Panc1 (cell line): ENCODE measurements around the gene GRK1. TPM values are rescaled to one million over a fixed set of nuclear protein-coding genes. Genes with fewer than 3 reads are reported as not detected.

Experiments
- ATAC-seq: fragments of 200-7000 bp; cut with Tn5 transposase; 2 replicates; pipeline ENCODE4 v1.9.1; 2020; ENCODE audit warnings: mild to moderate bottlenecking, moderate library complexity
- BruUV-seq: library from RNA; stranded (reverse); fragments of 400-500 nt; replicated peaks from 2 replicates; lab custom pipeline; 2021; lab: Mats Ljungman, UMichigan
- CTCF ChIA-PET: fragments of 300-600 bp; sonication (Branson Sonifier 250); formaldehyde crosslinking; loops from one replicate; lab custom pipeline; 2022; ENCODE audit warnings: antibody characterized with exemption; lab: Charles Lee
- POLR2A ChIA-PET: fragments of 300-600 bp; sonication (Branson Sonifier 250); formaldehyde crosslinking; loops from one replicate; lab custom pipeline; 2022; ENCODE audit warnings: antibody characterized with exemption; lab: Charles Lee
- DNase-seq: peaks from one replicate; pipeline ENCODE4 v3.0.0-alpha.2; 2010; ENCODE audit warnings: low read depth, low spot score
- H3K27ac ChIP-seq: 2 replicates; pipeline ENCODE4 v1.5.1; 2011; ENCODE audit warnings: mild to moderate bottlenecking, low read length, inconsistent platforms
- H3K27me3 ChIP-seq: fragments of 200-500 bp; sonication (Bioruptor generic); 2 replicates; pipeline ENCODE4 v1.6.0; 2014; ENCODE audit warnings: low read length, inconsistent platforms; ENCODE audit not compliant: control insufficient read depth, insufficient read depth
- H3K36me3 ChIP-seq: fragments of 200-500 bp; sonication (Bioruptor generic); 2 replicates; pipeline ENCODE4 v1.5.1; 2014; ENCODE audit warnings: inconsistent platforms, mild to moderate bottlenecking, low read length, moderate library complexity; ENCODE audit not compliant: control insufficient read depth, insufficient read depth
- H3K4me1 ChIP-seq: 2 replicates; pipeline ENCODE4 v1.5.1; 2011; ENCODE audit warnings: inconsistent platforms, mild to moderate bottlenecking, low read length, moderate library complexity; ENCODE audit not compliant: control insufficient read depth, insufficient read depth
- H3K4me3 ChIP-seq, 2 experiments: 2 replicates each; pipeline ENCODE4 v1.5.1; 2011 to 2012; ENCODE audit warnings: low read depth in 2 of 2, low read length in 2 of 2, mild to moderate bottlenecking in 2 of 2, inconsistent platforms in 1 of 2, moderate library complexity in 1 of 2
- H3K9me3 ChIP-seq: fragments of 200-500 bp; sonication (Bioruptor generic); 2 replicates; pipeline ENCODE4 v1.5.1; 2014; ENCODE audit warnings: low read depth, mild to moderate bottlenecking, inconsistent platforms, low read length, moderate library complexity; ENCODE audit not compliant: control insufficient read depth, insufficient read depth
- POLR2AphosphoS5 ChIP-seq: IDR thresholded peaks from 2 replicates; pipeline ENCODE4 v1.6.1; 2012; ENCODE audit warnings: mild to moderate bottlenecking, low read depth, low read length, moderate library complexity
- REST ChIP-seq, 2 experiments: IDR thresholded peaks; 2 replicates each; pipeline ENCODE4 v1.6.1; 2011 to 2012; ENCODE audit warnings: low read depth in 2 of 2, control low read depth in 1 of 2, low read length in 1 of 2, mild to moderate bottlenecking in 1 of 2, moderate library complexity in 1 of 2; ENCODE audit not compliant: insufficient read depth in 1 of 2
- SIN3A ChIP-seq: IDR thresholded peaks from 2 replicates; pipeline ENCODE4 v1.6.1; 2012; ENCODE audit warnings: low read depth, mild to moderate bottlenecking, low read length, moderate library complexity, borderline replicate concordance; ENCODE audit not compliant: insufficient read depth
- TCF7L2 ChIP-seq: IDR thresholded peaks from 2 replicates; pipeline ENCODE4 v1.6.1; 2011; ENCODE audit warnings: mild to moderate bottlenecking, low read depth, low read length, inconsistent platforms
- in situ Hi-C: cut with HindIII; loops from 2 replicates; pipeline ENCODE4 v1.10.0; 2016; ENCODE audit warnings: low sequenced_read_pairs, low pct_unique_long_range_greater_than_20kb
- intact Hi-C: fragments of 100-400 bp; cut with micrococcal nuclease; formaldehyde crosslinking; loops from one replicate; pipeline ENCODE4 v1.10.0; 2022; ENCODE audit not compliant: unreplicated experiment
- total RNA-seq: library from RNA; stranded (reverse); gene quantifications from one replicate; pipeline ENCODE4 v1.2.1, GENCODE V29; 2021; ENCODE audit not compliant: unreplicated experiment
- TF ChIP-seq, protein P1 (sequence below): fragments of 450-650 bp; IDR thresholded peaks from 2 replicates; pipeline ENCODE4 v1.5.1; 2017; ENCODE audit warnings: mild to moderate bottlenecking

GRK1 gene
- total RNA-seq, 1 experiment from 2014 or later, result 1.8 TPM

DNA sequence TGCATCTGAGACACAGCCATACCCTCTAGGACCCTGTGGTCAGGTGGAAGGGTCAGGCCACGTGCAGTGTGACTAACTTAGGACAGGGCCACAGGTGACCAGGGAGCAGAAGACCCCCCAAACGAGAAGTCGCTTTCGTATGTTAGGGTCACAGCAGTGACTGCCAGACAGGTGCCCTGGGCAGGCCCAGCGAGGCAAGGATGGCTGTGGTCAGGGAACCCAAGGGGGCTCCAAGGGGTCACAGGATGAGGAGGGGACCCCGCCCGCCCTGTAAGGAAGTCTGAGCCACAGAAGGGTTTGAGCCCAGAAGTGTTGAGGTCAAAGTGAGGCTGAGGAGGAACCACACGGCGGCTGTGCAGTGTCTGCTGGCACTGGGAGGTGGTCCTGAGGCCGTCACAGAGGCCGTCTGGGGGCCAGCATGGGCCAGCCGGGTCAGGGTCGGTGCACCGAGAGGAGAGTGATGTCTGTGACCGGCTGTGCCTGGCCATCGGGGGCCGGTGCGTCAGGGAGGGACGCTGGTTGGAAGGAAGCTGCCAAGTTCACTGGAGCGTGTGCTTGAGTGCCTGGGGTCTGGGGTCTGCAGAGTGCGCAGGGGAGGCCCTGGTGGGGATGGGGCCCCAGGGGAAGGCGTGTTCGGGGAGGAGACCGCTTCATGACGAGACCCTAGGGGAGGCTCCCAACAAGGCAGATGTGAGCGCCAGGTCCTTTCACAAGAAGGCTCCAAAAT is 67.2 kb downstream of the GRK1 start:
- H3K4me3 ChIP-seq, result no peak overlapping the region
- in situ Hi-C loops, result no loop called here
- no TSS peak for BruUV-seq
- CTCF ChIA-PET, result no interaction called here
- H3K4me1 ChIP-seq, result no peaks in the 10 kb centered on the region
- no peak for ATAC-seq
- no peaks in the 10 kb centered on the region for H3K36me3 ChIP-seq
- no peak for DNase-seq
- H3K27ac ChIP-seq, result no peak overlapping the region
- H3K27me3 ChIP-seq, result no peaks in the 10 kb centered on the region
- intact Hi-C loops, result no loop called here
- H3K9me3 ChIP-seq, result no peaks in the 10 kb centered on the region
- POLR2A ChIA-PET, result no interaction called here
- TF ChIP-seq, protein P1, sequence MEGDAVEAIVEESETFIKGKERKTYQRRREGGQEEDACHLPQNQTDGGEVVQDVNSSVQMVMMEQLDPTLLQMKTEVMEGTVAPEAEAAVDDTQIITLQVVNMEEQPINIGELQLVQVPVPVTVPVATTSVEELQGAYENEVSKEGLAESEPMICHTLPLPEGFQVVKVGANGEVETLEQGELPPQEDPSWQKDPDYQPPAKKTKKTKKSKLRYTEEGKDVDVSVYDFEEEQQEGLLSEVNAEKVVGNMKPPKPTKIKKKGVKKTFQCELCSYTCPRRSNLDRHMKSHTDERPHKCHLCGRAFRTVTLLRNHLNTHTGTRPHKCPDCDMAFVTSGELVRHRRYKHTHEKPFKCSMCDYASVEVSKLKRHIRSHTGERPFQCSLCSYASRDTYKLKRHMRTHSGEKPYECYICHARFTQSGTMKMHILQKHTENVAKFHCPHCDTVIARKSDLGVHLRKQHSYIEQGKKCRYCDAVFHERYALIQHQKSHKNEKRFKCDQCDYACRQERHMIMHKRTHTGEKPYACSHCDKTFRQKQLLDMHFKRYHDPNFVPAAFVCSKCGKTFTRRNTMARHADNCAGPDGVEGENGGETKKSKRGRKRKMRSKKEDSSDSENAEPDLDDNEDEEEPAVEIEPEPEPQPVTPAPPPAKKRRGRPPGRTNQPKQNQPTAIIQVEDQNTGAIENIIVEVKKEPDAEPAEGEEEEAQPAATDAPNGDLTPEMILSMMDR, result no peak

- no peaks in the 10 kb centered on the region for H3K4me1 ChIP-seq
- ChIA-PET POLR2A (no interaction called here), CTCF (no interaction called here)
- no peaks in the 10 kb centered on the region for H3K27me3 ChIP-seq
- no peaks in the 10 kb centered on the region for H3K36me3 ChIP-seq
- ATAC-seq (no peak), DNase-seq (no peak)
- intact Hi-C loops, result no loop called here
- H3K4me3 ChIP-seq, result no peak overlapping the region
- no TSS peak for BruUV-seq
- TF ChIP-seq, protein P1, result no peak
- TF ChIP-seq SIN3A (no peak), TCF7L2 (no peak), REST (IDR thresholded peaks at IDR 0.05; ENCODE audit: insufficient read depth in 1 of 2, low read depth in 2 of 2, low read length in 1 of 2) (no peak), POLR2AphosphoS5 (no peak)
- in situ Hi-C loops, result no loop called here
- H3K9me3 ChIP-seq, result no peaks in the 10 kb centered on the region
- no peak overlapping the region for H3K27ac ChIP-seq
These were observed 67.8 kb downstream of the GRK1 start for GRCh38 chr13:113734826-113735125.
